ENCODE data around the gene ENTPD7. TPM values are rescaled to one million over a fixed set of nuclear protein-coding genes. Genes with fewer than 3 reads are reported as not detected.

Gene ENTPD7
- total RNA-seq, 1 experiment from 2014 or later: 11.4 TPM

DNA sequence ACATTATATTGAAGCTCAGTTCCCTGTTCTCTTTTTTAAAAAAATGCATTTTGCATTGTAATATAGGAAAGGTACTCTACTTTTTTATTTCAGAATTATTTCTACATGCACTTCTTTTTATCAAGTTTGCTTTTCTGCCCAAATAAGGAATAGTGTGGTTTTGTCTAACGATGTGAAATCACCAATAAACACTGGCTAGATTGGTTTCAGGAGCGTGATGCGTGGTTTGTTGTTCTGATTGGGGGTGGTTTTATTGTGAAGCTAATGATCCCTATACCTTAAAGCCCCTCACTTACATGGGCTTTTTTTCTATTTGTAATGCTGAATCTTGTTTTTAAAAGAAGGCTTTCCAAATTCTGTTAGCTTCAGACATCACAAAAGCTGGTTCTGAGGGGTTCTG, 17.6 kb downstream of the ENTPD7 start:
- H3K36me3 Mint-ChIP-seq: no peaks in the 10 kb centered on the region; the same call in 1 of the 2 replicates
- ChIA-PET POLR2A (no interaction called here), CTCF (no interaction called here)
- DNase-seq (ENCODE audit: low spot score) (no peak), ATAC-seq (no peak)
- H3K27ac Mint-ChIP-seq: no peak overlapping the region
- H3K4me3 Mint-ChIP-seq: no peak overlapping the region
- H3K9me3 Mint-ChIP-seq: no peaks in the 10 kb centered on the region
- TF ChIP-seq, protein P1, sequence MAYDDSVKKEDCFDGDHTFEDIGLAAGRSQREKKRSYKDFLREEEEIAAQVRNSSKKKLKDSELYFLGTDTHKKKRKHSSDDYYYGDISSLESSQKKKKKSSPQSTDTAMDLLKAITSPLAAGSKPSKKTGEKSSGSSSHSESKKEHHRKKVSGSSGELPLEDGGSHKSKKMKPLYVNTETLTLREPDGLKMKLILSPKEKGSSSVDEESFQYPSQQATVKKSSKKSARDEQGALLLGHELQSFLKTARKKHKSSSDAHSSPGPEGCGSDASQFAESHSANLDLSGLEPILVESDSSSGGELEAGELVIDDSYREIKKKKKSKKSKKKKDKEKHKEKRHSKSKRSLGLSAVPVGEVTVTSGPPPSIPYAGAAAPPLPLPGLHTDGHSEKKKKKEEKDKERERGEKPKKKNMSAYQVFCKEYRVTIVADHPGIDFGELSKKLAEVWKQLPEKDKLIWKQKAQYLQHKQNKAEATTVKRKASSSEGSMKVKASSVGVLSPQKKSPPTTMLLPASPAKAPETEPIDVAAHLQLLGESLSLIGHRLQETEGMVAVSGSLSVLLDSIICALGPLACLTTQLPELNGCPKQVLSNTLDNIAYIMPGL (CRISPR knock-in tag; IDR thresholded peaks at IDR 0.05): no peak
- TF ChIP-seq JUN (CRISPR knock-in tag; IDR thresholded peaks at IDR 0.05) (no peak), CREM (CRISPR knock-in tag; IDR thresholded peaks at IDR 0.05) (no peak), ZNF423 (CRISPR knock-in tag; IDR thresholded peaks at IDR 0.05) (no peak), GRHL2 (CRISPR knock-in tag; IDR thresholded peaks at IDR 0.05; ENCODE audit: insufficient replicate concordance, severe bottlenecking) (no peak), ZNF121 (CRISPR knock-in tag; IDR thresholded peaks at IDR 0.05) (no peak), FOXK1 (CRISPR knock-in tag; IDR thresholded peaks at IDR 0.05) (no peak), MYBL2 (CRISPR knock-in tag; IDR thresholded peaks at IDR 0.05) (no peak), GTF2I (CRISPR knock-in tag; conservative IDR thresholded peaks at IDR 0.05) (no peak), ELF4 (CRISPR knock-in tag; IDR thresholded peaks at IDR 0.05; ENCODE audit: low read depth) (no peak), EMX1 (CRISPR knock-in tag; IDR thresholded peaks at IDR 0.05) (no peak)
- TF ChIP-seq, protein P2, sequence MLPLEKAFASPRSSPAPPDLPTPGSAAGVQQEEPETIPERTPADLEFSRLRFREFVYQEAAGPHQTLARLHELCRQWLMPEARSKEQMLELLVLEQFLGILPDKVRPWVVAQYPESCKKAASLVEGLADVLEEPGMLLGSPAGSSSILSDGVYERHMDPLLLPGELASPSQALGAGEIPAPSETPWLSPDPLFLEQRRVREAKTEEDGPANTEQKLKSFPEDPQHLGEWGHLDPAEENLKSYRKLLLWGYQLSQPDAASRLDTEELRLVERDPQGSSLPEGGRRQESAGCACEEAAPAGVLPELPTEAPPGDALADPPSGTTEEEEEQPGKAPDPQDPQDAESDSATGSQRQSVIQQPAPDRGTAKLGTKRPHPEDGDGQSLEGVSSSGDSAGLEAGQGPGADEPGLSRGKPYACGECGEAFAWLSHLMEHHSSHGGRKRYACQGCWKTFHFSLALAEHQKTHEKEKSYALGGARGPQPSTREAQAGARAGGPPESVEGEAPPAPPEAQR (CRISPR knock-in tag; IDR thresholded peaks at IDR 0.05): no peak
- TF ChIP-seq, protein P3, sequence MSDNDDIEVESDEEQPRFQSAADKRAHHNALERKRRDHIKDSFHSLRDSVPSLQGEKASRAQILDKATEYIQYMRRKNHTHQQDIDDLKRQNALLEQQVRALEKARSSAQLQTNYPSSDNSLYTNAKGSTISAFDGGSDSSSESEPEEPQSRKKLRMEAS (CRISPR knock-in tag; IDR thresholded peaks at IDR 0.05): no peak
- TF ChIP-seq, protein P4, sequence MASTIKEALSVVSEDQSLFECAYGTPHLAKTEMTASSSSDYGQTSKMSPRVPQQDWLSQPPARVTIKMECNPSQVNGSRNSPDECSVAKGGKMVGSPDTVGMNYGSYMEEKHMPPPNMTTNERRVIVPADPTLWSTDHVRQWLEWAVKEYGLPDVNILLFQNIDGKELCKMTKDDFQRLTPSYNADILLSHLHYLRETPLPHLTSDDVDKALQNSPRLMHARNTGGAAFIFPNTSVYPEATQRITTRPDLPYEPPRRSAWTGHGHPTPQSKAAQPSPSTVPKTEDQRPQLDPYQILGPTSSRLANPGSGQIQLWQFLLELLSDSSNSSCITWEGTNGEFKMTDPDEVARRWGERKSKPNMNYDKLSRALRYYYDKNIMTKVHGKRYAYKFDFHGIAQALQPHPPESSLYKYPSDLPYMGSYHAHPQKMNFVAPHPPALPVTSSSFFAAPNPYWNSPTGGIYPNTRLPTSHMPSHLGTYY (CRISPR knock-in tag; IDR thresholded peaks at IDR 0.05): no peak
- TF ChIP-seq, protein P5, sequence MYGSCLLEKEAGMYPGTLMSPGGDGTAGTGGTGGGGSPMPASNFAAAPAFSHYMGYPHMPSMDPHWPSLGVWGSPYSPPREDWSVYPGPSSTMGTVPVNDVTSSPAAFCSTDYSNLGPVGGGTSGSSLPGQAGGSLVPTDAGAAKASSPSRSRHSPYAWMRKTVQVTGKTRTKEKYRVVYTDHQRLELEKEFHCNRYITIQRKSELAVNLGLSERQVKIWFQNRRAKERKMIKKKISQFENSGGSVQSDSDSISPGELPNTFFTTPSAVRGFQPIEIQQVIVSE (CRISPR knock-in tag; IDR thresholded peaks at IDR 0.05; ENCODE audit: borderline replicate concordance): no peak
- TF ChIP-seq, protein P6, sequence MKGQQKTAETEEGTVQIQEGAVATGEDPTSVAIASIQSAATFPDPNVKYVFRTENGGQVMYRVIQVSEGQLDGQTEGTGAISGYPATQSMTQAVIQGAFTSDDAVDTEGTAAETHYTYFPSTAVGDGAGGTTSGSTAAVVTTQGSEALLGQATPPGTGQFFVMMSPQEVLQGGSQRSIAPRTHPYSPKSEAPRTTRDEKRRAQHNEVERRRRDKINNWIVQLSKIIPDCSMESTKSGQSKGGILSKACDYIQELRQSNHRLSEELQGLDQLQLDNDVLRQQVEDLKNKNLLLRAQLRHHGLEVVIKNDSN (CRISPR knock-in tag; IDR thresholded peaks at IDR 0.05): no peak
- H3K4me1 Mint-ChIP-seq: no peaks in the 10 kb centered on the region
- H3K27me3 Mint-ChIP-seq (ENCODE audit: low read depth): no peaks in the 10 kb centered on the region

DNA sequence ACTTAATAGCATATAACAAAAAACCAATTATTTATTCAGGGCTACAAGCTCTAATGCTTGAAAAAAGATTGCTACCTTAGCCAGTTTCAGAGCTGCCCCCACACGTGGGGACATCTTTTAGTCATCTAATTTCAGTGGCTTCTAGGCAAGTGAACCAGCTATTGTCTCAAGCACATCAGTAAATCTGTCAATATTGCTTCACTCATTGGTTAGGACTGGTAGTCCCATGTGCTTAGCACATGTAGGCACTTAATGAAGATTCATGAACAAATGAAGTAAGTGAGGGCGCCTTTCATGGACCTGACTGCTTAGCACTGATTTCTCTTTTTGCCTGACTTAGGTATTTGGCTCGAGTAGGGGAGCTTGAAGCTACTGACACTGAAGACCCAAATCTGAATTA, 19.6 kb downstream of the ENTPD7 start:
- H3K4me3 Mint-ChIP-seq: no peak overlapping the region
- CTCF ChIA-PET: interaction anchor here (1.0 kb wide), 1 partner anchor 56 kb away, joined by 3 read pairs; no protein-coding TSS in a partner anchor
- H3K36me3 Mint-ChIP-seq: no peaks in the 10 kb centered on the region; the same call in 1 of the 2 replicates
- POLR2A ChIA-PET: no interaction called here
- H3K4me1 Mint-ChIP-seq: no peaks in the 10 kb centered on the region
- H3K9me3 Mint-ChIP-seq: no peaks in the 10 kb centered on the region
- ATAC-seq (no peak), DNase-seq (ENCODE audit: low spot score) (no peak)
- no peaks in the 10 kb centered on the region for H3K27me3 Mint-ChIP-seq (ENCODE audit: low read depth)
- H3K27ac Mint-ChIP-seq: no peak overlapping the region
- TF ChIP-seq RORB (CRISPR knock-in tag; IDR thresholded peaks at IDR 0.05): no peak
- TF ChIP-seq, protein P7, sequence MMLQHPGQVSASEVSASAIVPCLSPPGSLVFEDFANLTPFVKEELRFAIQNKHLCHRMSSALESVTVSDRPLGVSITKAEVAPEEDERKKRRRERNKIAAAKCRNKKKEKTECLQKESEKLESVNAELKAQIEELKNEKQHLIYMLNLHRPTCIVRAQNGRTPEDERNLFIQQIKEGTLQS (CRISPR knock-in tag; conservative IDR thresholded peaks at IDR 0.05): no peak
- TF ChIP-seq SP1 (CRISPR knock-in tag; conservative IDR thresholded peaks at IDR 0.05): no peak
- TF ChIP-seq GTF2I (CRISPR knock-in tag; conservative IDR thresholded peaks at IDR 0.05): no peak
- TF ChIP-seq KAT7 (CRISPR knock-in tag; IDR thresholded peaks at IDR 0.05; ENCODE audit: borderline replicate concordance): no peak
- TF ChIP-seq, protein P1 (CRISPR knock-in tag; IDR thresholded peaks at IDR 0.05): no peak
- no peak for TF ChIP-seq NR1H2 (CRISPR knock-in tag; IDR thresholded peaks at IDR 0.05)
- TF ChIP-seq, protein P8, sequence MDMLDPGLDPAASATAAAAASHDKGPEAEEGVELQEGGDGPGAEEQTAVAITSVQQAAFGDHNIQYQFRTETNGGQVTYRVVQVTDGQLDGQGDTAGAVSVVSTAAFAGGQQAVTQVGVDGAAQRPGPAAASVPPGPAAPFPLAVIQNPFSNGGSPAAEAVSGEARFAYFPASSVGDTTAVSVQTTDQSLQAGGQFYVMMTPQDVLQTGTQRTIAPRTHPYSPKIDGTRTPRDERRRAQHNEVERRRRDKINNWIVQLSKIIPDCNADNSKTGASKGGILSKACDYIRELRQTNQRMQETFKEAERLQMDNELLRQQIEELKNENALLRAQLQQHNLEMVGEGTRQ (CRISPR knock-in tag; IDR thresholded peaks at IDR 0.05): no peak
- no peak for TF ChIP-seq TCF7 (CRISPR knock-in tag; IDR thresholded peaks at IDR 0.05; ENCODE audit: low read depth)
- TF ChIP-seq, protein P4 (CRISPR knock-in tag; IDR thresholded peaks at IDR 0.05): no peak
- no peak for TF ChIP-seq NR3C1 (CRISPR knock-in tag; conservative IDR thresholded peaks at IDR 0.05; ENCODE audit: low read depth)
- no peak for TF ChIP-seq MXD4 (CRISPR knock-in tag; IDR thresholded peaks at IDR 0.05; ENCODE audit: borderline replicate concordance)
- no peak for TF ChIP-seq ELF4 (CRISPR knock-in tag; IDR thresholded peaks at IDR 0.05; ENCODE audit: low read depth)
